ENCODE data around the gene GLIPR1L2. TPM values are rescaled to one million over a fixed set of nuclear protein-coding genes. Genes with fewer than 3 reads are reported as not detected.

GLIPR1L2 gene
- total and polyA plus RNA-seq, 2 of the 8 experiments (the other 6 are each of a cell fraction or from before 2014, with no cell fraction given): 0.09 TPM; not detected in 1

DNA sequence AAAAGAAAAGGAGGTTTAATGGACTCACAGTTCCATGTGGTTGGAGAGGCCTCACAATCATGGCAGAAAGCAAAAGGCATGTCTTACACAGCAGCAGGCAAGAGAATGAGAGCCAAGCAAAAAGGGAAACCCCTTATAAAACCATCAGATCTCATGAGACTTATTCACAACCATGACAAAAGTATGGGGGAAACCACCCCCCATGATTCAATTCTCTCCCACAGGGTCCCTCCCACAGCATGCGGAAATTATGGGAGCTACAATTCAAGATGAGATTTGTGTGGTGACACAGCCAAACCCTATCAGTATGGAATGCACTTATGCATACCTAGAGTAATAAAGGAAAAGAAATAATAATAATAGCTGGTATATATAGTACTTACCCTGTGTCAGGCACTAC lies 85.2 kb downstream of the GLIPR1L2 start:
- peaks cover 0 to 3% (median 0%) of the 10 kb centered on the region in 4 experiments; a peak in 2 of 7 replicates for H3K4me1 ChIP-seq (replicated peaks in 1 of 4; ENCODE audit: control insufficient read depth in 3 of 4, insufficient read depth in 4 of 4, low read length in 3 of 4)
- H2AK5ac ChIP-seq (ENCODE audit: low read depth, low read length): no peak overlapping the region
- H3K14ac ChIP-seq (ENCODE audit: insufficient read length): no peak overlapping the region
- H3K27ac ChIP-seq (ENCODE audit: low read depth, low read length): no peak overlapping the region
- H2BK20ac ChIP-seq (ENCODE audit: low read length): no peak overlapping the region
- 75% methylated on average over 1 of the region's 1 CpG; no CpG with 5 or more reads in 1 of the 2 experiments for WGBS, 2 experiments (ENCODE audit: extremely low coverage in 1 of 2, insufficient coverage in 1 of 2, insufficient read length in 1 of 2, insufficient replicate concordance in 2 of 2, low coverage in 1 of 2, low lambda C conversion rate in 2 of 2, missing lambda C conversion rate in 1 of 2)
- H2BK12ac ChIP-seq (ENCODE audit: low read depth, low read length): no peak overlapping the region
- no peaks in the 10 kb centered on the region for H3K79me2 ChIP-seq (ENCODE audit: control insufficient read depth in 1 of 2, insufficient read depth in 2 of 2, low read length in 2 of 2)
- no peak overlapping the region for H3K4me2 ChIP-seq (ENCODE audit: insufficient read depth in 1 of 2, low read depth in 2 of 2, low read length in 2 of 2)
- ChIA-PET POLR2A (ENCODE audit: partially characterized antibody) (no interaction called here), CTCF (ENCODE audit: partially characterized antibody) (interaction anchor here (0.6 to 4.3 kb wide), 4 partner anchors 8 to 59 kb away, joined by 3 to 33 read pairs (median 4); no protein-coding TSS in a partner anchor)
- no peak overlapping the region for H3K18ac ChIP-seq (ENCODE audit: extremely low read depth, low read length)
- FAIRE-seq (no peak), DNase-seq (ENCODE audit: low read depth in 1 of 2, low spot score in 2 of 2) (no peak)
- no peak overlapping the region for H3K23ac ChIP-seq (ENCODE audit: insufficient read length)
- no peak overlapping the region for H2AFZ ChIP-seq (ENCODE audit: low read length)
- H4K20me1 ChIP-seq (replicated peaks in 1 of 2; ENCODE audit: control insufficient read depth in 1 of 2, insufficient read depth in 2 of 2, low read length in 2 of 2): no peaks in the 10 kb centered on the region
- no peaks in the 10 kb centered on the region for H3K9me3 ChIP-seq (ENCODE audit: insufficient read depth in 2 of 2, low read depth in 1 of 2, low read length in 1 of 2)
- no peak overlapping the region for H3K4me3 ChIP-seq (ENCODE audit: extremely low read depth in 1 of 4, insufficient read depth in 2 of 4, low read depth in 3 of 4, low read length in 4 of 4)
- H3K36me3 ChIP-seq (ENCODE audit: control insufficient read depth in 2 of 4, insufficient read depth in 4 of 4, low read length in 3 of 4): no peaks in the 10 kb centered on the region
- H3K27me3 ChIP-seq (replicated peaks in 1 of 4; ENCODE audit: control insufficient read depth in 3 of 4, extremely low read depth in 1 of 4, insufficient read depth in 3 of 4, low read length in 3 of 4): no peaks in the 10 kb centered on the region
- H3K56ac ChIP-seq (replicated peaks; ENCODE audit: insufficient read length, low read depth, low read length): no peak overlapping the region
- H4K5ac ChIP-seq (ENCODE audit: insufficient read length, low read depth, low read length): no peak overlapping the region
- H2BK5ac ChIP-seq (ENCODE audit: low read depth, low read length): no peak overlapping the region
- no peaks in the 10 kb centered on the region for H3K79me1 ChIP-seq (ENCODE audit: low read depth, low read length)
- H3K9ac ChIP-seq (replicated peaks in 1 of 4; ENCODE audit: extremely low read depth in 1 of 4, low read depth in 3 of 4, low read length in 3 of 4): no peak overlapping the region
- H3K4ac ChIP-seq (replicated peaks; ENCODE audit: insufficient read length, low read depth, low read length): no peak overlapping the region
- H3K23me2 ChIP-seq (ENCODE audit: low read depth, low read length): no peaks in the 10 kb centered on the region
- TF ChIP-seq ATF3 (IDR thresholded peaks at IDR 0.05; ENCODE audit: insufficient read depth, low read depth, low read length) (no peak), TCF12 (IDR thresholded peaks at IDR 0.05; ENCODE audit: low read depth, low read length) (no peak), HDAC6 (IDR thresholded peaks at IDR 0.05; ENCODE audit: low read depth, low read length) (no peak), RFX5 (IDR thresholded peaks at IDR 0.05; ENCODE audit: borderline replicate concordance, low read depth, low read length) (no peak), EP300 (IDR thresholded peaks at IDR 0.05; ENCODE audit: borderline replicate concordance in 1 of 2, low read depth in 2 of 2, low read length in 2 of 2) (no peak), SP2 (IDR thresholded peaks at IDR 0.05; ENCODE audit: low read length) (no peak), USF2 (IDR thresholded peaks at IDR 0.05; ENCODE audit: low read length) (no peak), BACH1 (IDR thresholded peaks at IDR 0.05; ENCODE audit: low read length) (no peak), PHF8 (conservative IDR thresholded peaks at IDR 0.05; ENCODE audit: low read depth, low read length) (no peak), GTF2F1 (IDR thresholded peaks at IDR 0.05; ENCODE audit: borderline replicate concordance, low read depth, low read length) (no peak), SAP30 (IDR thresholded peaks at IDR 0.05; ENCODE audit: insufficient read depth, insufficient replicate concordance, low read length) (no peak), SUZ12 (IDR thresholded peaks at IDR 0.05; ENCODE audit: low read length) (no peak)
- no peak overlapping the region for H2BK120ac ChIP-seq (replicated peaks; ENCODE audit: low read depth, low read length)
- H4K8ac ChIP-seq (ENCODE audit: extremely low read depth, insufficient read depth, low read length): no peak overlapping the region
- H2BK15ac ChIP-seq (ENCODE audit: low read length): no peak overlapping the region
- H4K91ac ChIP-seq (replicated peaks; ENCODE audit: insufficient read length, low read length): no peak overlapping the region

All from H1 (cell line).